GM12878 (cell line): ENCODE results near the gene F10.

Experiments used
- BRCA1 ChIP-seq: IDR thresholded peaks from 2 replicates; pipeline ENCODE4 v1.6.1; 2011; ENCODE audit warnings: low read depth, low read length, improper control_type of control experiment
- CHD4 ChIP-seq: fragments of 200-600 bp; sonication (generic); IDR thresholded peaks from 2 replicates; pipeline ENCODE4 v1.6.1; 2016; ENCODE audit warnings: mild to moderate bottlenecking
- CTCF ChIP-seq, 3 experiments: IDR thresholded peaks in 2 of 3; conservative IDR thresholded peaks in 1 of 3; 2 replicates each; pipeline ENCODE4 v1.5.1; 2011; ENCODE audit warnings: low read depth in 3 of 3, low read length in 3 of 3, mild to moderate bottlenecking in 3 of 3, control low read depth in 2 of 3, moderate library complexity in 2 of 3, inconsistent platforms in 1 of 3, mixed read lengths in 1 of 3; ENCODE audit not compliant: control insufficient read depth in 2 of 3, insufficient read depth in 1 of 3; ENCODE audit errors: extremely low read depth in 1 of 3
- ESRRA ChIP-seq: IDR thresholded peaks from 2 replicates; pipeline ENCODE4 v1.6.1; 2012; ENCODE audit warnings: mild to moderate bottlenecking, low read length, improper control_type of control experiment
- HDAC6 ChIP-seq: fragments of 200-600 bp; sonication (generic); IDR thresholded peaks from one replicate; pipeline ENCODE4 v1.8.0; 2017; ENCODE audit warnings: antibody characterized with exemption; ENCODE audit not compliant: unreplicated experiment
- IKZF1 ChIP-seq: fragments of 450-650 bp; conservative IDR thresholded peaks from 2 replicates; pipeline ENCODE4 v1.6.1; 2017; ENCODE audit warnings: antibody characterized with exemption, mild to moderate bottlenecking
- NRF1 ChIP-seq: conservative IDR thresholded peaks from 2 replicates; pipeline ENCODE4 v1.6.1; 2011; ENCODE audit warnings: mild to moderate bottlenecking, low read depth, low read length, improper control_type of control experiment
- POLR2A ChIP-seq: IDR thresholded peaks from 2 replicates; pipeline ENCODE4 v1.6.1; 2011; ENCODE audit warnings: low read depth, mild to moderate bottlenecking, low read length
- POLR2AphosphoS5 ChIP-seq: IDR thresholded peaks from 2 replicates; pipeline ENCODE4 v1.6.1; 2011; ENCODE audit warnings: mild to moderate bottlenecking, low read length, inconsistent platforms
- SKIL ChIP-seq: fragments of 450-650 bp; IDR thresholded peaks from 2 replicates; pipeline ENCODE4 v1.6.1; 2017; ENCODE audit warnings: mild to moderate bottlenecking, low read depth, inconsistent platforms; ENCODE audit not compliant: poor library complexity, severe bottlenecking
- SPI1 ChIP-seq: IDR thresholded peaks from 2 replicates; pipeline ENCODE4 v1.6.1; 2011; ENCODE audit warnings: low read depth, mild to moderate bottlenecking, low read length, moderate library complexity, borderline replicate concordance; ENCODE audit not compliant: insufficient read depth
- TAF1 ChIP-seq: IDR thresholded peaks from 2 replicates; pipeline ENCODE4 v1.6.1; 2011; ENCODE audit warnings: mild to moderate bottlenecking, low read depth, low read length, borderline replicate concordance
- ZNF24 ChIP-seq: fragments of 450-650 bp; IDR thresholded peaks from 2 replicates; pipeline ENCODE4 v1.6.1; 2017; ENCODE audit warnings: antibody characterized with exemption, mild to moderate bottlenecking

- no peak for TF ChIP-seq IKZF1
- no peak for TF ChIP-seq TAF1
- TF ChIP-seq HDAC6: no peak
- TF ChIP-seq BRCA1: no peak
- no peak for TF ChIP-seq ZNF24
- TF ChIP-seq CHD4: no peak
- TF ChIP-seq CTCF (IDR thresholded peaks at IDR 0.05 in 2 of 3, conservative IDR thresholded peaks at IDR 0.05 in 1 of 3; ENCODE audit: control insufficient read depth in 2 of 3, extremely low read depth in 1 of 3, insufficient read depth in 1 of 3, low read depth in 3 of 3, low read length in 3 of 3): no peak
- TF ChIP-seq NRF1: no peak
- no peak for TF ChIP-seq POLR2AphosphoS5
- TF ChIP-seq SKIL: no peak
- TF ChIP-seq ESRRA: no peak
- no peak for TF ChIP-seq POLR2A
- TF ChIP-seq SPI1: no peak
Measured at GRCh38 chr13:113117335-113117872, 5.2 kb upstream of the F10 start.
